Cardiac septum (tissue), 1 donor: Measurements from ENCODE around the gene GK2. TPM values are rescaled to one million over a fixed set of nuclear protein-coding genes. Genes with fewer than 3 reads are reported as not detected.

Source experiments
- DNase-seq: peaks from one replicate; pipeline ENCODE4 v3.0.0-alpha.2; 2020; ENCODE audit warnings: low spot score
- intact Hi-C: fragments of 100-400 bp; cut with DNase I; formaldehyde crosslinking; loops from one replicate; pipeline ENCODE4 v1.14.0; 2022
- long read RNA-seq: library from polyadenylated mRNA; unstranded; transcript quantifications from one replicate; pipeline ENCODE4 v2.0.0, GENCODE V29; 2021
- total RNA-seq: library from RNA; stranded (reverse); fragmentation: NEBNext Ultra II Directional; extraction: Animal tissue kit (Norgen Biotek cat#: 25700); gene quantifications from one replicate; pipeline ENCODE4 v1.2.1, GENCODE V29; 2021
- donor health status: DM: no; HTN: no; CAD: no.

GK2 gene
- total RNA-seq: not detected
- long read RNA-seq: 0 reads

DNA sequence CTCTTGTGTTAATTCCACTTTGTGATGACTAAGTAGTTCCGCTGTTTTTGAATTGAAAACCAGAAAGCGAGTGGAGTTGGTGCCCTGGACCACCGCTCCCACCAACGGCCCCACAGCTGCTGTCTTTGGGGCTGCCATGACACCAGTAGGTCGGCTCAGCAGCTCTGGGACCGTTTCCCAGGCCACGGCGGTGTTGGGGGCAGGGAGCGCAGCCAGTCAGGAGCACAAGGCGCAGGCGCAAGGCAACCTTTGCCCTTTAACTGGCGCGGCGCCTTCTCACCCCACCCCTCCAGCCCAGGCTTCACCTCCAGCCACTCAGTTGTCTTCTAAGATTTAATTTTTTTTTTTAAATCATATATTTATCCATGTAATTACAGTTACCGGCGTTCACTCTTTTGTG, at the start of gene GK2:
Gene GK2 (minus strand): TSS at position 166 of the 400 bp plus-strand sequence. CDS start 28 bp downstream, at position 138.
- DNase-seq: no peak
- intact Hi-C loops: no loop called here

DNA sequence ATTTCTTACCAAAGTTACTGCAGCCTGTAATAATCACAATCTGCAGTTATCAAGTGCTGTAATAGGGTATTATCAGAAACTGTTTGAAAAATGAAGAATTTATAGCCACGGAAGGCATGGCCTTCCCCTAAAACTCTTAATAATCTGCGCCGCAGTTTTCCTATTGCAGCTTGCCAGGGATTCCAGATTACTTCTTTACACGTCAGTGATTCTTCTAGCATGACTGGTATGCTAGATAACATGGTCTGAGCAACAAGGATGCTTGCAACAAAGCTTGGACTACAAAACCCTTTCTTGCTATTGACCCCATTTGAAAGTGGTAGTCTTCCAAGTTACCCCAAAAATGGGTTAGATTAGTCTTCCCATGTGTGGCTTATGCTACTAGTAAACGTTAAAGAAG, 47.2 kb upstream of the GK2 start:
- DNase-seq: no peak
- intact Hi-C loops: no loop called here

DNA sequence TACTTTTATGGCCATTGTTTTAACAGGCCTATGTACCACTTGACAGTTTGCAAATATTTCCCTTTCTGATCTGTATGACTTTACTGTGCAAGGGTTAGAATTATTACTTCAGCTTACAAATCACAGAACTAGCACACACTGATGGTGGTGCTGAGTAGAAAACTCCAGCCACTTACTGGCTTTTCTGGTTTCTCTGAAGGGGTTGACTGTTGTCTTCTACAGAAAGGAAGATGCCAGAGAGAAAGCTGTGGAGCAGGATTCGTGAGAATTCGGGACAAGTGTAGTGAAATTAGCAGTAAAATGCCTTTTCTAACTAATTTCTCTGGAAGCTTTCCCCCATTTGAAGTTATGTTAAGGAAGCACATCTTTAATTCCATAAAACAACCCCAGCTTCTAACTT, 46.6 kb upstream of the GK2 start:
- no peak for DNase-seq
- intact Hi-C loops: no loop called here

DNA sequence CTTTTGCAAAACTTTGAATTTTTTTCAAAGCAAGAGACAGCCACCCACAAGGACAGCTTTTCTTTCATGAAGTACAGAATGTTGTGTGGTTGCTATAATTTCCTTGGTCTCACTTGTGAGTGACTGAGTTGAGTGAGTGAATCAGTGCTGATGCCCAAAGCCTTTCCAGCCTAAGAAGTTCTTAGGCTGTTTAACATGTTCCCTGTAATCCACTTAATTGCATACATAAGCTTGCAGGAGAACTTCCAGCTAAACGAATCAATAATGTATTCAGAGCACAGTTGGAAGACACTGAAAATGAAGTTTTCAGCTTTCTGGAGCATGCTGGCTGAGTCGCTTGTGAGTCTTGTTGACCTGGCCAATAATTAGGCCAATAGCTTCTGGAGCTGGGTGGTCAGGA, 42.0 kb upstream of the GK2 start:
- intact Hi-C loops: no loop called here
- no peak for DNase-seq

DNA sequence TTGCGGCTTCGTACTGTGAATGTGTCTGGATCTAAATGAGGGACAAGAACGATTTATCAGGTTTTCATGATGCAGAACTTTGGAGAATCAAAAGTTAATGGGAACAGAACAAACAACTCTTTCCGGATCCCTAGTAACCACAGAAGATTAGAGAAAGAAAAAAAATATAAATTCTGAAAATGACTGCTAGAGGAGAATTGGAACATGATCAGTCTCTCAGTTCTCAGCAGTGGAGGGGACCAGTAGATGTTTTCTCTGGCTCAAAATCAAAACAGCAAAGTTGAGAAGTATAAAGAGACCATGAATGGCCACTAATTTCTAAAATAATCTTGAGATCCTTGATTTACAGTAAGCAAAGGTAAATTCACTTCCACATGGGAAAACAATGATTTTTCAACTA, 38.1 kb upstream of the GK2 start:
- intact Hi-C loops: no loop called here
- no peak for DNase-seq

DNA sequence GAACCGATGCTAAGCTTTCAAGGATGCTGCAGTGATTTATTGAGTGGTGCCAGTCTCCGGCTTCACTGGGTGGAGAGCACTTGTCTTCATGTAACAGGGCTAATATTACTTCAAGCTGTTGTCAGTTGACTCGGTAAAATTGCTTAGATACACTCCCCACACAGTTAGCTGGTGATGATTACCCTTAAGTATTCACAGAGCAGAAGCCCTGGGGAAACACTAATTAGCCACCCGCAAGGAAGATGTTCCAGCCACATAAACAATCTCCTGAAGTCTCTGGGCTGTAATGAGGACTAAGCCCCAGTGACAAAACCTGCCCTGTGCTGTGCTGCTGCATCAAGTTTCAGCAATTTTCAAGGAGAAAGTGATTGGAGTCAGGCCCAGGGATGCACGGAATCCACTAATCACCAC, 37.3 kb upstream of the GK2 start:
- DNase-seq: no peak

DNA sequence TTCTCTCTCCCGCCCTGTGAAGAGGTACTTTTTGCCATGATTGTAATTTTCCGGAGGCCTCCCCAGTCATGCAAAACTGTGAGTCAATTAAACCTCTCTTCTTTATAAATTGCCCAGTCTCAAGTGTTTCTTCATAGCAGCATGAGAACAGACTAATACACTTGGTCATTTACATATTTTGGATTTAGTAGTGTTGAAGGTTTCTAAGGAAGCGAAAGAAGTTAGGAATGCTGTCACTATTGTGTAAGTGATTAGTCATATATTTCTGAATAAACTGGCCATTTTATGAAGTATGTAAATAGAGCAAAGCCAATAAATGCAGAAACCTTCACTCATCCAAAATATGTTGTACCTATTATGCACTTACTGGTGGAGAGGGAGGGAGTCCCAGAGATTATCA, 34.4 kb upstream of the GK2 start:
- DNase-seq: no peak
- intact Hi-C loops: no loop called here

More for the DNA sequence above, 37.3 kb upstream of the GK2 start:
- intact Hi-C loops: no loop called here

DNA sequence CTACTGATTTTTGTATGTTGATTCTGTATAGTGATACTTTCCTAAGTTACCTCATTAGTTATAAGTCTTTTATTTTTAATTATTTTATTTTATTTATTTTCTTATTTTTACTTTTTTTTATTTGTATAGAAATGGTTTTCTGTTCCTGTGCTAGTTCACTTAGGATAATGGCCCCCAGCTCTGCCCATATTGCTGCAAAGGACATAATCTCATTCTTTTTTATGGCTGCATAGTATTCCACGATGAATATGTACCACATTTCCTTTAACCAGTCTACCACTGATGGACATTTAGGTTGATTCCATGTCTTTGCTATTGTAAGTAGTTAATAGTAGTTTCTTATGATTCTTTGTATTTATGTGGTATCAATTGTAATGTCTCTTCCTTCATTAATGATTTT, 31.5 kb upstream of the GK2 start:
- intact Hi-C loops: no loop called here
- DNase-seq: no peak

DNA sequence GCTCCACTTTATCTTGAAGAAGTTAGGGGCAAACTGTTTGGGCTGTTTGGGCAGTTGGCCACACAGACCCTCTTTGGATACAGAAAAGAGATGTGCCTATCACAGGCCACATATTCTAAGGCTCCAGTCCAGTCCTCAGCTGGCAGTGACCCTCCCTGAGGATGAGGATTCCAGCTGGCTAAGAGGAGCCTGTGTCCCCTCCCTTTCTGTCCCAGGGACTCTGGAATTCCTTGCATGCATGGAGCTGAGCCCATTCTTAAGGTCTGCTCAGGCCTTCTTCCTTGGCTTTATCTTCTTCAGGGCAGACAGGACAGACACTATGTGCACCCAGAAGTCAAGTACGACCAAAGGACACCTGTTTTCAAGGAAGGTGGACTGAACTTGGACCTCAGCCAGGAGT, 23.8 kb upstream of the GK2 start:
- DNase-seq: no peak
- intact Hi-C loops: no loop called here

DNA sequence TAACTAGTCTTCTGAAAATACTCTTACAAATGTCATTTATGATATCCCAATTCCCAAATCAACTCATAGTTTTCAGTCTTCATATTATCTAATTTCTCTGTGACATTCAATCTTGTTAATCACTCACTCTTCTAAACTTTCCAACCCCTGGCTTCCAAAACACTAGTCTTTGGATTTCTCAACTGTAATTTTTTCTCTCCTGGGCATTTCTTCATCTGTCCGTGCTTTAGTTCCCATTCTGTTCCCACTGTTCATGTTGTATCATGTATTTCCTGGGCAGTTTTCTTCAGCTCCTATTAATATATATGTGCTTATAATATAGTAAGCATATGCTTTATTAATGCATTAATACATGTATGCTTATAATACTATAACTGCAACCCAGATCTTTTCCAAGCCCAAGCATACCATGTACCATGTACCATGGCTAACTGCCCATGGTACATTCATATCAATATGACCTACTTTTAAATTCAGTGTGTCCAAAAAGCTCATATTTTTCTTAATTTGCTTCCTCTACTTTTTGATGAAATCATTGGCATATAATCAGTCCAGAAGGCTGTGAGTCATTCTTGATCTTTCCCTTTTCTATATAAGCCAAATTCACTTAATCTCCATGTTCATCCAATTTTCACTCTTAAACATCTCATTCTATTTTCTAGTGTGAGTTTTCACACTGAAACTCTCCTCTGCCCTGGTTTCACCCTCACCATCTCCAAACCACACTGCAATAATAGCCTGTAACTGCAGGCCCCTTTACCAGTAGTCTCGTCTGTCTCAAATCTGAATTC, 21.3 kb upstream of the GK2 start:
- DNase-seq: no peak
- intact Hi-C loops: no loop called here

DNA sequence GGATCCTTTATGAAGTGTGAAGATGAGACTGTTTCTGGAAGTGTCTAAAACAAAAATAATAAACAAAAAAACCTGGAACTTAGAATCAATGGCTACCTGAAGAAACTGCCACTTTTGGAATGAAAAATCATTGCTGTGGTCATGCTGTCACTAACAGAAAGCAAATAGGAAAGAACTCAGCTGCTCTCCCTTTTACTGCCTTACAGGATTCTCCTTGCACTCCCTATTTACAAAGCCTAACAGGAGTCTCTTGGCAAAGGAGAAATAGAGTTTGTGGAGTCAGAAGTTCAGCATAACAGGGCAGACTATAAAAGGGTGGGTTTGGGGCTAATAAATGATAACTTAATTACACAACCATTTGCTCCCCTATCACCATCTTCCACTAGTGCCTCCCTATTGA, 19.0 kb upstream of the GK2 start:
- no peak for DNase-seq
- intact Hi-C loops: no loop called here

DNA sequence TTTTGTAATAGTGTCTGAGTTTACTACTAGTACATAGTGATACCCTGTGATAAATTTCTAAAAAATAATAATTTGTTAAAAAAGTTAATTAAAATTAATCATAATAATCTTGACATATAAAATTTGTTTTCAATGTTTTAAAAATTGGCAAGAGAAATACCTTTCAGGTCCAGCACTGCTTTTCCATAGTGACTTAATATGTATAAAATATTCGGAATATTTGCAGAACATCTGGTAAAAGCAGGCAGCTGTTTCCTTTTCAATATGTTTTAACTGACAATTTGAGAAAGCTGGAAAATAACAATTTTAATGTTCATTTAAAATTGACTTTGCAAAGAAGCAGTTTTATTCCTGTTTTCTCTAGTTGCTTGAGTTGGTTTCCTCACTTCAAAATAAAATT, 17.6 kb upstream of the GK2 start:
- intact Hi-C loops: no loop called here
- no peak for DNase-seq

DNA sequence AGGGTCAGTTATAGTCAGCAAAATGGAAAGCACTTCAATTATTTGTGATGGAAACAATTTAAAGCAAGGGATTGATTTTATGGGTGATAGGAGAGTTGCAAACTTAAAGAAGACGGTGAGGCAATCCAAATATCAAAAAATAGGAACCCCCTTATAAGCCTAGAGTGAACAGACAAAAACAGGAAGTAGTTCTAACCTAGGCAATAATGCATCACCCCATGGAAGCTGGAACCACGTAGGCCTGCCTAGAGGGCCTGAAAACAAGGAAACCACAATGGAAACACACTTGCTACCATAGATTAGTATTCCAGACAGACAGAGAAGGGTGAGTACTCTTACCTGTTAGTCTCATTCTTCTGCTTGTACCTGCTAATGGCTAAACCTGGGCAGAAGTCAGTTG, 13.5 kb upstream of the GK2 start:
- DNase-seq: no peak
- intact Hi-C loops: no loop called here

DNA sequence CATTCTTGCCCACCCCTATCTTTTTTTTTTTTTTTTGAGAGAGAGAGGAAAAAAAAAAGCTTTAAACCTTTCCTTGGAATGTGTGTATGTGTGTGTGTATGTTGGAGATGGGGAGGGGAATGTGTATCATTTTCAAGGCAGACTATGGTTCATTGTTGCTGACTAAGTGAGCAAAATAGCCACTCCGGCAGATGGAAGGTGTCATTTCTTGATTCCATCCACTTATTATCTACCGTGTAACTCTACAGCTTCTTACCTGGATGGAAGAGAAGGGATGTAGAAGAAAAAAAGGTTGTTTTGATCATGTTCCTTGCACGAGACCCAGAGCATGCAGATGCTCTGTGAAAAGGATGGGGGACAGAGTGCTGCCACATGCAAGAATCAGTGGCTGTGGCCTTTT, 5.9 kb upstream of the GK2 start:
- intact Hi-C loops: no loop called here
- DNase-seq: no peak

DNA sequence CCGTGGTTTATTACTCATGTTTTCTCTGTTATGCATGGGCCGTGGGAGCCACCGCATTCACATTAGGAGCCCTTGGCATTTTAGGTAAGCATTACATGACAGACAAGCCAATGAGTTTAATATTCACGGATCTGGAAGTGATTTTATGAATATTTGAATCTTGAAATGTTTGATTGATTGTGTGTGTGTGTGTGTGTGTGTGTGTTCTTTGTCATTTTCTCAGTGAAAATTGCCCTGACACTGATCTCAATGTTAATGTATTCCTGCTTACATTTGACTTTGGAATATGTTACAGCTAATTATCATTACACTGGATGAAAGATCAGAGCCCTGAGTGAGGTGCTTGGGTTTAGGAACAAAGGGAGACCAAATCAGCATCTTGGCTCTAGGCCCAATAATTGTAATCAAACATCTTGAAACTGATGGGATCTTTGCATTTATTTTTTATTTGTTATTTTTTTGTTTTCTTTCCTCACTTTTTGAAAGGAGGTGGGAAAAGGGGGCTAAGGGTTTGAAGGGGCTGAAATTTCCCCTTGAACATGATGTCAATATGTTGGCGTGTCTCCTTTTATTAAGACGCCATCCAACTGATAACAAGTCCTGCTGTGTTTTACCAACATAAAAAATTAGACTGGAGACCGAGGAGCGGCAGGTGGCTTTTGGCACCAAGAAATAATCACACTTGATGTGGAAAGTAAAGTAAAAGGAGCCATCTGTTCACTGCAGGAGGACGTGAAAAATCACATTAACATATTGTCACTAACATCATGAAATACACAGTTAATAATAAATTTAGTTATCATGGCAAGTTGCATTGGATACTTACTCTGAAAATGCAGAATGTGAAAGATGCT, 5.2 kb upstream of the GK2 start:
- intact Hi-C loops: no loop called here
- no peak for DNase-seq

DNA sequence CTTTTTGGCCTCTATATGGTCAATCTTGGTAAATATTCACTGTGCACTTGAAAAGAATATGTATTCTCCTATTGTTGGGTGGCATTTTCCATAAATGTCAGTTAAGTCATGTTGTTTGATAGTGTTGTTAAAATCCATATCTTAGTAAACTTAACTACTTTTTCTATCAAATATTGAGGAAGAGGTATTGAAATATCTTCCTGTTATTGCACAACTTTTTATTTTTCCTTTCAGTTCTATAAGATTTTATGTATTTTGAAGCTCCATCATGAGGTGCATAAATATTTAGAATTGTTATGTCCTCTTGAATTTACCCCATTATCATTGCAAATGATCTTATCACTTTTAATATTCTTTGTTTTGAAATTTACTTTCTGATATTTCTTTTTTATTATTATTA, 3.4 kb downstream of the GK2 start:
- intact Hi-C loops: no loop called here
- DNase-seq: no peak

DNA sequence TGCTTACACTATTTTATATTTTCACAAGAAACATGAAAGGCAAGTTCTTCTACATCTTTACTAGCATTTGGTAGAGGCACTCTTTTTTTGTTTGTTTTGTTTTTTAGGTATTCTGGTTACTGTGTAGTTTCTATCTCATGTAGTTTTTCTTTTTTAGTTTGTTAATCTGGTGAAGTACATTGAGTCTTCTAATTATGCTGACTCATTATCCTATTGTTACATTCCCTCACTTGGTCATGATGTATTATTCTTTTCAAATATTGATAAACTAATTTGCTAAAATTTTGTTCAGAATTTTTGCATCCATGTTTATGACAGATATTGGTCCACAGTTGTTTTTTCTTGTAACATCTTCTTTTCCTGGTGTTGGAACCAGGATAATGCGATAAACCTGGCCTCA, 4.7 kb downstream of the GK2 start:
- intact Hi-C loops: no loop called here
- DNase-seq: no peak

DNA sequence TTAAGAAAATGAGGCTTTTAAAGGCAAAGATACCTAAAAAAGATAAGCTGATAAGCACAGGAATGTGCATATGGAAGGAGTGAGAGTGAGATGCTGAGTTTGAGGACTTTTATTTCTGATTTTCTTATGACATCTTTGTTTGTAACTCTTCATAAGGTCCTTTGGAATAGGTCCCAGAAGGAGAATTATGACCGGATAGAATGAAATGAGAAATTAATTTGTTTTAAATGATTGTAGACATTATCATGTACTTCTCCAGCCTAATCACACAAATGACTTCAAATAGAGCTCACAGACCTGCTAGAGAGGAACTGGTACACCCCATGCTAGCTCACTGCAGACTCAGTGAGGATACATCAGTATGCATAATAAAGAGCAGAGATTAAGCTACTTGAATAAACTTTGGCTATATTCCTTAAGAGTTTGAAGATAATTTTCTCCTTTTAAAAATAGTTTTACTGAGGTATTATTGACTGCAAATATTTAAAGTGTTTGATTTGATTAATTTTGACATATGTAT, 5.6 kb downstream of the GK2 start:
- intact Hi-C loops: no loop called here
- no peak for DNase-seq

DNA sequence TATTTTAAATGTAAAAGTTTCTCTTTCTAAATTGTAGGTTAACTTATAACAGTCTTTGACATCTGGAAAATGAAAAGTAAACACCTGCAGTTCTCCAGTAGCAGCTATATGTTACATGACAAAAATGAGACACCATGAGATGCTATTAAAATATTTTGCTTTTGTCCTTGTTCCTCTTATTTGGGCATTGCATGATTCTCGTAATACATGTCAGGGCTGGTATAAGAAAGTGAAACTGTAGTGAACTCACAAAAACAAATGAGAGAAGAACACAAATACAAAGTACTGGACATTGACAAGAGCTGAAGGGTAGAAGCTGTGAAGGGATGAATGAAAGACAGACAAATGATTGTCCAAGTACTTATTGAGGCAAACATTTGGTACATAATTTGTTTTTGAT, 9.0 kb downstream of the GK2 start:
- DNase-seq: no peak
- intact Hi-C loops: no loop called here

DNA sequence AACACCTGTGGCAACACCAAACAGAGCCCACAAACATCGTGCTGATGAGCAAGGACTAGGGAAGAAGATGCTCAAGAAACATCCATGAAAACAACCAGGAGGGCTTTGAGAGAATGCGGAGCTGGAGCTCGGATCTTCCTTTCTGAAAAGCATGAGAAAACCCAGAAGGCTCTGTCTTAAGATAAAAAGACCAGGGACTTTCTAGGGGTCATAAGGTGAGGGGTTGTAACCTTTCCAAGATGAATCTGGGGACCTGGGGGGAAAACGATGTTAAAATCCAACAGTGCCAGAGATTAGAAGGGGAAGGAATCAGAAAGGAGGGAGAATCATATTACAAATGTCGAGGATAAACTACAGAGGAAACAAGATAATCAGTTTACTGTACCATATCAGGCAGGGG, 10.1 kb downstream of the GK2 start:
- DNase-seq: no peak
- intact Hi-C loops: no loop called here

DNA sequence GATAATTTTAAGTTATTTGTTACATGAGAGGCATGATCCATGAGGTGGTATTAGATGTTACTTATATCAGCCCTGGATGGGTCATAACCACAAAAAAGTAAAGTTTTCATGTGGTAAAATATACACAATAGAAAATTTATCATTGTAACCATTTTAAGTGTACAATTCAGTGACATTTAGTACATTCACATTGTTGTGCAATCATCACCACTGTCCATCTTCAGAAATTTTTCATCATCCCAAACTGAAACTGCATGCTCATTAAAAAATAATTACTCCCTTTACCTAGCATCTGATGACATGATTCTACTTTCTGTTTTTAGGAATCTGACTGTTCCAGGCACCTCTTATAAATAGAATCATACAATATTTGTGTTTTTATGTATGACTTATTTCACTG, 11.2 kb downstream of the GK2 start:
- intact Hi-C loops: no loop called here
- no peak for DNase-seq
